ENCODE measurements around the gene MYG1.

GRCh38 chr12:53299101-53299453 is 418 bp upstream of the MYG1 start:
- TF ChIP-seq CTCF (IDR thresholded peaks at IDR 0.05) (no peak), POLR2A (IDR thresholded peaks at IDR 0.05) (no peak)
